B cell (primary cell): Measurements from ENCODE around the gene GFOD1. TPM values are rescaled to one million over a fixed set of nuclear protein-coding genes. Genes with fewer than 3 reads are reported as not detected.

Experiments used
- ATAC-seq: fragments of 200-7000 bp; cut with Tn5 transposase; one replicate; pipeline ENCODE4 v1.10.0; 2021; ENCODE audit warnings: low read depth, mild to moderate bottlenecking, moderate number of reproducible peaks, moderate library complexity
- CTCF ChIA-PET: fragments of 350-600 bp; sonication (Branson Sonifier 250); formaldehyde crosslinking; loops from one replicate; lab custom pipeline; 2021; ENCODE audit warnings: antibody characterized with exemption, inconsistent platforms; lab: Charles Lee
- POLR2A ChIA-PET: fragments of 350-600 bp; sonication (Branson Sonifier 250); formaldehyde crosslinking; loops from one replicate; lab custom pipeline; 2021; ENCODE audit warnings: antibody characterized with exemption; lab: Charles Lee
- DNase-seq: peaks from one replicate; pipeline ENCODE4 v3.0.0; 2013
- H2AFZ ChIP-seq: 2 replicates; pipeline ENCODE4 v1.6.1; 2012; ENCODE audit warnings: mild to moderate bottlenecking, low read depth, low read length; ENCODE audit not compliant: insufficient read depth, poor library complexity, severe bottlenecking
- H3K27ac ChIP-seq, 2 donors: 1 replicate in 1 of 2; 2 replicates in 1 of 2; pipeline ENCODE4 v1.5.1; 2012 to 2013; ENCODE audit warnings: low read length in 2 of 2, mild to moderate bottlenecking in 2 of 2, moderate library complexity in 1 of 2
- H3K27me3 ChIP-seq, 4 experiments: fragments of 200-600 bp in 1 of 4; sonication (generic) in 1 of 4; replicated peaks in 1 of 4; 1 replicate in 2 of 4; 2 replicates in 2 of 4; pipeline versions ENCODE4 v1.6.1 to v1.7.0; 2013 to 2016; ENCODE audit warnings: low read length in 3 of 4, mild to moderate bottlenecking in 2 of 4, mixed read lengths in 1 of 4, moderate library complexity in 1 of 4; ENCODE audit not compliant: insufficient read depth in 4 of 4, control insufficient read depth in 3 of 4; ENCODE audit errors: control extremely low read depth in 1 of 4
- H3K36me3 ChIP-seq, 2 experiments: replicated peaks in 1 of 2; 1 replicate in 1 of 2; 2 replicates in 1 of 2; pipeline versions ENCODE4 v1.6.1 to v1.7.1; 2013; ENCODE audit warnings: low read length in 1 of 2; ENCODE audit not compliant: insufficient read depth in 2 of 2, control insufficient read depth in 1 of 2; ENCODE audit errors: control extremely low read depth in 1 of 2, extremely low read depth in 1 of 2
- H3K4me1 ChIP-seq, 2 donors: fragments of 200-600 bp in 1 of 2; sonication (generic) in 1 of 2; 1 replicate in 1 of 2; 2 replicates in 1 of 2; pipeline versions ENCODE4 v1.5.1 to v1.6.1; 2013 to 2017; ENCODE audit warnings: low read length in 2 of 2; ENCODE audit not compliant: control insufficient read depth in 2 of 2, insufficient read depth in 2 of 2
- H3K4me2 ChIP-seq: replicated peaks from 2 replicates; pipeline ENCODE3; 2012; ENCODE audit warnings: mild to moderate bottlenecking, low read depth, low read length; ENCODE audit not compliant: poor library complexity, severe bottlenecking
- H3K4me3 ChIP-seq, 5 experiments: fragments of 200-600 bp in 1 of 5; sonication (generic) in 1 of 5; 1 replicate in 3 of 5; 2 replicates in 2 of 5; pipeline versions ENCODE4 v1.5.1 to v1.7.0; 2011 to 2016; ENCODE audit warnings: low read length in 4 of 5, mild to moderate bottlenecking in 4 of 5, low read depth in 2 of 5, control low read depth in 1 of 5, moderate library complexity in 1 of 5; ENCODE audit not compliant: insufficient read depth in 1 of 5; ENCODE audit errors: control extremely low read depth in 1 of 5, extremely low read depth in 1 of 5
- H3K79me2 ChIP-seq: fragments of 200-600 bp; sonication (generic); one replicate; pipeline ENCODE4 v1.6.0; 2016; ENCODE audit warnings: low read length; ENCODE audit not compliant: control insufficient read depth, insufficient read depth
- H3K9ac ChIP-seq: fragments of 200-600 bp; sonication (generic); 2 replicates; pipeline ENCODE4 v1.6.1; 2017; ENCODE audit warnings: mild to moderate bottlenecking, low read length, moderate library complexity
- H3K9me3 ChIP-seq, 3 donors: one replicate each; pipeline versions ENCODE4 v1.6.1 to v1.7.1; 2013; ENCODE audit warnings: low read length in 2 of 3; ENCODE audit not compliant: control insufficient read depth in 2 of 3, insufficient read depth in 1 of 3; ENCODE audit errors: control extremely low read depth in 1 of 3
- H4K20me1 ChIP-seq: 2 replicates; pipeline ENCODE4 v1.6.0; 2012; ENCODE audit warnings: mild to moderate bottlenecking, low read length; ENCODE audit not compliant: insufficient read depth, control insufficient read depth, poor library complexity, severe bottlenecking
- H3K27ac Mint-ChIP-seq: one replicate; pipeline ENCODE4 v1.8.0; 2021; ENCODE audit warnings: mixed read lengths
- H3K27me3 Mint-ChIP-seq: one replicate; pipeline ENCODE4 v1.8.0; 2021; ENCODE audit warnings: mixed read lengths
- H3K4me1 Mint-ChIP-seq: one replicate; pipeline ENCODE4 v1.8.0; 2021; ENCODE audit warnings: mixed read lengths
- H3K4me3 Mint-ChIP-seq: one replicate; pipeline ENCODE4 v1.8.0; 2021; ENCODE audit warnings: mixed read lengths
- H3K9me3 Mint-ChIP-seq: one replicate; pipeline ENCODE4 v1.8.0; 2022; ENCODE audit warnings: mixed read lengths; ENCODE audit not compliant: insufficient read depth
- CTCF ChIP-seq: fragments of 200-600 bp; IDR thresholded peaks from one replicate; pipeline ENCODE4 v1.8.0; 2022; ENCODE audit warnings: antibody characterized with exemption, mild to moderate bottlenecking
- EZH2 ChIP-seq: IDR thresholded peaks from 2 replicates; pipeline ENCODE4 v1.6.1; 2012; ENCODE audit warnings: borderline replicate concordance, low read depth, mild to moderate bottlenecking, moderate library complexity, low read length; ENCODE audit not compliant: insufficient read depth, poor library complexity, severe bottlenecking
- WGBS: methylation state at CpG from one replicate; pipeline ENCODE4 v1.1.5; 2013; ENCODE audit warnings: missing lambda C conversion rate; ENCODE audit not compliant: insufficient coverage; 5-methylcytosine and 5-hydroxymethylcytosine counted together
- intact Hi-C: fragments of 100-400 bp; cut with micrococcal nuclease; formaldehyde crosslinking; loops from one replicate; pipeline ENCODE4 v1.10.0; 2022
- polyA plus RNA-seq: library from polyadenylated mRNA; depleted of rRNA; stranded (reverse); fragments of >200 nt; gene quantifications from 2 replicates; pipeline ENCODE4 v1.2.3, GENCODE V29; 2012
- total RNA-seq, 2 donors: library from RNA; stranded (reverse); fragments of 120-200 nt in 1 of 2; gene quantifications; 1 replicate in 1 of 2; 2 replicates in 1 of 2; pipeline versions ENCODE4 v1.2.3 to v1.2.4, GENCODE V29; 2013 to 2022

The GFOD1 gene
- total and polyA plus RNA-seq, 2 donors (not counting 1 experiment from before 2014, with no cell fraction given) = 8.3 to 42.4 TPM

- H3K27me3 ChIP-seq = no peaks in the 10 kb centered on the region
- H3K27ac Mint-ChIP-seq = no peak overlapping the region
- H3K36me3 ChIP-seq = no peaks in the 10 kb centered on the region
- no peak overlapping the region for H3K4me3 Mint-ChIP-seq
- intact Hi-C loops = no loop called here
- no peaks in the 10 kb centered on the region for H3K27me3 Mint-ChIP-seq
- ChIA-PET CTCF (interaction anchor here (0.7 to 1.5 kb wide), 4 partner anchors 9 to 52 kb away, joined by 3 to 4 read pairs (median 3); no protein-coding TSS in a partner anchor), POLR2A (no interaction called here)
- no peak overlapping the region for H3K9ac ChIP-seq
- DNase-seq = no peak
- no peak for ATAC-seq
- no peak overlapping the region for H3K27ac ChIP-seq
- H3K79me2 ChIP-seq = peaks cover 41% of the 10 kb centered on the region
- H2AFZ ChIP-seq = no peak overlapping the region
- no peak overlapping the region for H3K4me2 ChIP-seq
- TF ChIP-seq EZH2 (no peak), CTCF (no peak)
- no peaks in the 10 kb centered on the region for H4K20me1 ChIP-seq
- H3K4me1 Mint-ChIP-seq = peaks cover 39% of the 10 kb centered on the region
- WGBS = 100% methylated on average over 4 of the region's 7 CpGs
- H3K9me3 ChIP-seq = no peaks in the 10 kb centered on the region
- H3K4me3 ChIP-seq = no peak overlapping the region
- peaks cover 3% of the 10 kb centered on the region for H3K9me3 Mint-ChIP-seq
- H3K4me1 ChIP-seq = peaks cover 19 to 29% of the 10 kb centered on the region in 2 donors
Observed at GRCh38 chr6:13436399-13437217, 50.8 kb downstream of the GFOD1 start.
